Activated naive CD8-positive, alpha-beta T cell (primary cell): Measurements from ENCODE around the gene PCDHB7.
"Not testable (repeated sequence)": the region's sequence is repeated elsewhere in the genome, so short reads cannot be mapped to it uniquely, and the experiment has no call there.

Experiments used
- H3K27ac Mint-ChIP-seq: one replicate; pipeline ENCODE4 v1.8.0; 2021; ENCODE audit warnings: mixed read lengths
- H3K27me3 Mint-ChIP-seq: one replicate; pipeline ENCODE4 v1.8.0; 2021; ENCODE audit warnings: mixed read lengths
- H3K36me3 Mint-ChIP-seq: one replicate; pipeline ENCODE4 v1.8.0; 2021; ENCODE audit warnings: mixed read lengths
- H3K4me1 Mint-ChIP-seq: one replicate; pipeline ENCODE4 v1.8.0; 2021; ENCODE audit warnings: low read depth, mixed read lengths
- H3K4me3 Mint-ChIP-seq: one replicate; pipeline ENCODE4 v1.8.0; 2021; ENCODE audit warnings: mild to moderate bottlenecking, mixed read lengths
- H3K9me3 Mint-ChIP-seq: one replicate; pipeline ENCODE4 v1.8.0; 2021; ENCODE audit warnings: low read depth, mixed read lengths

PCDHB7 gene

GRCh38 chr5:141157901-141158300 is 14.5 kb upstream of the PCDHB7 start:
- H3K36me3 Mint-ChIP-seq, result peaks cover 13% of the 10 kb centered on the region
- H3K27ac Mint-ChIP-seq, result not testable (repeated sequence)
- peaks cover 29% of the 10 kb centered on the region for H3K27me3 Mint-ChIP-seq

GRCh38 chr5:141174291-141175104 is 2.1 kb downstream of the PCDHB7 start:
- not testable (repeated sequence) for H3K9me3 Mint-ChIP-seq, H3K4me1 Mint-ChIP-seq, H3K27ac Mint-ChIP-seq, H3K4me3 Mint-ChIP-seq, H3K36me3 Mint-ChIP-seq
- peaks cover 23% of the 10 kb centered on the region for H3K27me3 Mint-ChIP-seq

More at GRCh38 chr5:141157901-141158300, 14.5 kb upstream of the PCDHB7 start:
- not testable (repeated sequence) for H3K9me3 Mint-ChIP-seq, H3K4me3 Mint-ChIP-seq, H3K4me1 Mint-ChIP-seq

GRCh38 chr5:141175933-141176332 is 3.5 kb downstream of the PCDHB7 start:
- Mint-ChIP-seq H3K27me3 (peaks cover 18% of the 10 kb centered on the region), H3K36me3 (peaks cover 5% of the 10 kb centered on the region), H3K9me3 (no peaks in the 10 kb centered on the region), H3K27ac (no peak overlapping the region), H3K4me3 (no peak overlapping the region), H3K4me1 (no peaks in the 10 kb centered on the region)

- not testable (repeated sequence) for H3K4me1 Mint-ChIP-seq, H3K9me3 Mint-ChIP-seq, H3K4me3 Mint-ChIP-seq, H3K36me3 Mint-ChIP-seq, H3K27ac Mint-ChIP-seq
- H3K27me3 Mint-ChIP-seq, result peaks cover 22% of the 10 kb centered on the region
These were observed 5.2 kb downstream of the PCDHB7 start, which contains the start of gene PCDHB8 for GRCh38 chr5:141177577-141178191. Gene PCDHB8 (plus strand): TSS chr5:141177790. CDS start chr5:141178035, 245 bp downstream.

- not testable (repeated sequence) for H3K4me1 Mint-ChIP-seq, H3K4me3 Mint-ChIP-seq, H3K36me3 Mint-ChIP-seq, H3K27ac Mint-ChIP-seq, H3K9me3 Mint-ChIP-seq
- peaks cover 24% of the 10 kb centered on the region for H3K27me3 Mint-ChIP-seq
These were observed 6.9 kb downstream of the PCDHB7 start for GRCh38 chr5:141179371-141179770.

- not testable (repeated sequence) for H3K4me1 Mint-ChIP-seq, H3K4me3 Mint-ChIP-seq, H3K9me3 Mint-ChIP-seq, H3K27ac Mint-ChIP-seq
- H3K36me3 Mint-ChIP-seq, result peaks cover 10% of the 10 kb centered on the region
- peaks cover 28% of the 10 kb centered on the region for H3K27me3 Mint-ChIP-seq
These were observed 7.4 kb downstream of the PCDHB7 start for GRCh38 chr5:141179876-141180275.

- Mint-ChIP-seq H3K4me1 (peaks cover 2% of the 10 kb centered on the region), H3K4me3 (no peak overlapping the region), H3K36me3 (peaks cover 9% of the 10 kb centered on the region), H3K27me3 (peaks cover 30% of the 10 kb centered on the region), H3K9me3 (peaks cover 7% of the 10 kb centered on the region), H3K27ac (no peak overlapping the region)
These were observed 7.9 kb downstream of the PCDHB7 start for GRCh38 chr5:141180313-141180712.

- H3K27ac Mint-ChIP-seq, result no peak within 1 kb of the TSS
- H3K27me3 Mint-ChIP-seq, result peaks cover 40% of the 10 kb centered on the region
- peaks cover 7% of the 10 kb centered on the region for H3K9me3 Mint-ChIP-seq
- H3K4me3 Mint-ChIP-seq, result no peak within 1 kb of the TSS
- peaks cover 9% of the 10 kb centered on the region for H3K36me3 Mint-ChIP-seq
- H3K4me1 Mint-ChIP-seq, result peaks cover 5% of the 10 kb centered on the region
These were observed 9.8 kb downstream of the PCDHB7 start, which contains the start of gene PCDHB16 for GRCh38 chr5:141182248-141182647. Gene PCDHB16 (plus strand): TSS chr5:141182387. CDS start chr5:141182560, 173 bp downstream.

- H3K36me3 Mint-ChIP-seq, result peaks cover 14% of the 10 kb centered on the region
- H3K27ac Mint-ChIP-seq, H3K4me3 Mint-ChIP-seq, H3K4me1 Mint-ChIP-seq, H3K9me3 Mint-ChIP-seq: not testable (repeated sequence)
- peaks cover 51% of the 10 kb centered on the region for H3K27me3 Mint-ChIP-seq
These were observed 11.8 kb downstream of the PCDHB7 start for GRCh38 chr5:141184117-141184855.

GRCh38 chr5:141186897-141187512 is 14.6 kb downstream of the PCDHB7 start, which contains the start of gene PCDHB9:
Gene PCDHB9 (plus strand): TSS chr5:141187161. CDS start chr5:141187319, 158 bp downstream.
- H3K27me3 Mint-ChIP-seq, result peaks cover 54% of the 10 kb centered on the region
- no peak within 1 kb of the TSS for H3K27ac Mint-ChIP-seq
- H3K9me3 Mint-ChIP-seq, result peaks cover 16% of the 10 kb centered on the region
- H3K36me3 Mint-ChIP-seq, result peaks cover 18% of the 10 kb centered on the region
- H3K4me1 Mint-ChIP-seq, result peaks cover 4% of the 10 kb centered on the region
- H3K4me3 Mint-ChIP-seq, result peak within 1 kb of the TSS; percentile 1

GRCh38 chr5:141188682-141189081 is 16.2 kb downstream of the PCDHB7 start:
- peaks cover 16% of the 10 kb centered on the region for H3K36me3 Mint-ChIP-seq
- H3K27ac Mint-ChIP-seq, H3K4me3 Mint-ChIP-seq, H3K4me1 Mint-ChIP-seq: not testable (repeated sequence)
- peaks cover 14% of the 10 kb centered on the region for H3K9me3 Mint-ChIP-seq
- H3K27me3 Mint-ChIP-seq, result peaks cover 47% of the 10 kb centered on the region

- Mint-ChIP-seq H3K9me3 (peaks cover 14% of the 10 kb centered on the region), H3K36me3 (peaks cover 16% of the 10 kb centered on the region), H3K27me3 (peaks cover 46% of the 10 kb centered on the region)
- H3K4me1 Mint-ChIP-seq, H3K4me3 Mint-ChIP-seq, H3K27ac Mint-ChIP-seq: not testable (repeated sequence)
These were observed 16.7 kb downstream of the PCDHB7 start for GRCh38 chr5:141189131-141189530.

- H3K27me3 Mint-ChIP-seq, result peaks cover 33% of the 10 kb centered on the region
- no peak within 1 kb of the TSS for H3K27ac Mint-ChIP-seq
- H3K4me1 Mint-ChIP-seq, result no peaks in the 10 kb centered on the region
- no peak within 1 kb of the TSS for H3K4me3 Mint-ChIP-seq
- H3K36me3 Mint-ChIP-seq, result peaks cover 16% of the 10 kb centered on the region
- H3K9me3 Mint-ChIP-seq, result peaks cover 28% of the 10 kb centered on the region
These were observed 19.8 kb downstream of the PCDHB7 start, which contains the start of gene PCDHB10 for GRCh38 chr5:141192110-141192725. Gene PCDHB10 (plus strand): TSS chr5:141192353. CDS start chr5:141192553, 200 bp downstream.

GRCh38 chr5:141194332-141194731 is 21.9 kb downstream of the PCDHB7 start:
- Mint-ChIP-seq H3K9me3 (peaks cover 40% of the 10 kb centered on the region), H3K27me3 (peaks cover 33% of the 10 kb centered on the region), H3K36me3 (peaks cover 14% of the 10 kb centered on the region)
- not testable (repeated sequence) for H3K4me1 Mint-ChIP-seq, H3K27ac Mint-ChIP-seq, H3K4me3 Mint-ChIP-seq
